RWPE1 (cell line): Measurements from ENCODE around the gene BSN.
"Not testable (repeated sequence)": the region's sequence is repeated elsewhere in the genome, so short reads cannot be mapped to it uniquely, and the experiment has no call there.

ENCODE experiments used
- CTCF ChIA-PET: fragments of 350-600 bp; sonication (Branson Sonifier 250); formaldehyde crosslinking; extraction: SDS; loops from one replicate; lab custom pipeline; 2021; lab: Yijun Ruan, JAX
- POLR2A ChIA-PET: fragments of 400-600 bp; formaldehyde crosslinking; extraction: SDS; loops from one replicate; lab custom pipeline; 2020; ENCODE audit warnings: antibody characterized with exemption; ENCODE audit not compliant: low non-redundant PET; lab: Yijun Ruan, JAX
- DNase-seq: peaks from one replicate; pipeline ENCODE4 v3.0.0; 2012; ENCODE audit warnings: low spot score
- H3K27ac ChIP-seq: fragments of 450-650 bp; 2 replicates; pipeline ENCODE4 v1.5.1; 2017
- TF ChIP-seq, protein P1 (sequence below): fragments of 450-650 bp; conservative IDR thresholded peaks from 2 replicates; pipeline ENCODE4 v1.5.1; 2017; ENCODE audit warnings: low read depth, mild to moderate bottlenecking

The BSN gene

DNA sequence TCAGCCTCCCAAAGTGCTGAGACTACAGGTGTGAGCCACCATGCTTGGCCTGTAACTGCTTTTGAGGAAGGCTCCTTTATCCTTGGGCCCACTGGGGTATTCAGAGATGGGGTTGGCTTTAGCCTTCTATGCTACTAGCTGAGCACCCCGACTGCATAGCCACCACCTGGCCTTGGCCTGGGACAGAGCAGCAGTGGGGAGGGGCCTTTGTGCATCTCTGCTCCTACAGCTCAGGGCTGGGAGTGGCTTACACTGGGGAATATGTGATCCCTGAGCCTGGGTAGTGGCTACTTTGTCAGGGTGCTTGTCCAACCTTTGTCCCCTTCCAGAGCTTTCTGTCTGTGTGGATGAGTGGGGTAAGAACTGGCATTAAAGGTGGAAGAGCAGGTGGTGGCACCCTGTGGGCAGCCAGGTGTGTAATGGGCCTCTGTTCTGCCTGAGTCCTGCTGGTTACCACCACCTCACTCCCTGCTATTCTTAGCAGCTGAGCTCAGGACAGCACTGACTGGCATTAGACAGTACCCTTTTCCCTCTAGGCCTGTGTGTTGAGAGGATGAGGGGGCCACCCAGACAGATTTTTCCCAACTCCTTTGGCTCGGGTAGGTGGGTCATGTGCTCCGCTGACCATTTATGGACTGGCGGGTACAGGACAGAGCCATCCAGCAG, 141.2 kb downstream of the BSN start:
- POLR2A ChIA-PET, DNase-seq, CTCF ChIA-PET, H3K27ac ChIP-seq: not testable (repeated sequence)

- ChIA-PET CTCF (no interaction called here), POLR2A (no interaction called here)
- TF ChIP-seq, protein P1, sequence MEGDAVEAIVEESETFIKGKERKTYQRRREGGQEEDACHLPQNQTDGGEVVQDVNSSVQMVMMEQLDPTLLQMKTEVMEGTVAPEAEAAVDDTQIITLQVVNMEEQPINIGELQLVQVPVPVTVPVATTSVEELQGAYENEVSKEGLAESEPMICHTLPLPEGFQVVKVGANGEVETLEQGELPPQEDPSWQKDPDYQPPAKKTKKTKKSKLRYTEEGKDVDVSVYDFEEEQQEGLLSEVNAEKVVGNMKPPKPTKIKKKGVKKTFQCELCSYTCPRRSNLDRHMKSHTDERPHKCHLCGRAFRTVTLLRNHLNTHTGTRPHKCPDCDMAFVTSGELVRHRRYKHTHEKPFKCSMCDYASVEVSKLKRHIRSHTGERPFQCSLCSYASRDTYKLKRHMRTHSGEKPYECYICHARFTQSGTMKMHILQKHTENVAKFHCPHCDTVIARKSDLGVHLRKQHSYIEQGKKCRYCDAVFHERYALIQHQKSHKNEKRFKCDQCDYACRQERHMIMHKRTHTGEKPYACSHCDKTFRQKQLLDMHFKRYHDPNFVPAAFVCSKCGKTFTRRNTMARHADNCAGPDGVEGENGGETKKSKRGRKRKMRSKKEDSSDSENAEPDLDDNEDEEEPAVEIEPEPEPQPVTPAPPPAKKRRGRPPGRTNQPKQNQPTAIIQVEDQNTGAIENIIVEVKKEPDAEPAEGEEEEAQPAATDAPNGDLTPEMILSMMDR: no peak
- no peak for DNase-seq
- H3K27ac ChIP-seq: peak overlapping the region; percentile 23
These were observed 145.2 kb downstream of the BSN start for GRCh38 chr3:49699281-49699979.

- peak overlapping the region; percentile 14 for H3K27ac ChIP-seq
- CTCF ChIA-PET: interaction anchor here (1.2 kb wide), 1 partner anchor 12 kb away, joined by 4 read pairs; no protein-coding TSS in a partner anchor
- TF ChIP-seq, protein P1: no peak
- DNase-seq: no peak
- POLR2A ChIA-PET: no interaction called here
These were observed 145.7 kb downstream of the BSN start for GRCh38 chr3:49700014-49700413.

- TF ChIP-seq, protein P1: no peak
- ChIA-PET POLR2A (no interaction called here), CTCF (interaction anchor here (0.6 to 1.2 kb wide), 2 partner anchors 12 to 187 kb away, joined by 3 to 4 read pairs; no protein-coding TSS in a partner anchor)
- peak overlapping the region; percentile 14 for H3K27ac ChIP-seq
- DNase-seq: no peak
These were observed 146.3 kb downstream of the BSN start for GRCh38 chr3:49700453-49701128.

GRCh38 chr3:49701388-49702077, 147.3 kb downstream of the BSN start:
- POLR2A ChIA-PET: no interaction called here
- CTCF ChIA-PET: interaction anchor here (0.6 to 0.7 kb wide), 3 partner anchors 122 to 187 kb away, joined by 3 read pairs; no protein-coding TSS in a partner anchor
- peak overlapping the region; percentile 2; the same call in 1 of the 2 replicates for H3K27ac ChIP-seq
- DNase-seq: no peak
- TF ChIP-seq, protein P1: peak; percentile 43

DNA sequence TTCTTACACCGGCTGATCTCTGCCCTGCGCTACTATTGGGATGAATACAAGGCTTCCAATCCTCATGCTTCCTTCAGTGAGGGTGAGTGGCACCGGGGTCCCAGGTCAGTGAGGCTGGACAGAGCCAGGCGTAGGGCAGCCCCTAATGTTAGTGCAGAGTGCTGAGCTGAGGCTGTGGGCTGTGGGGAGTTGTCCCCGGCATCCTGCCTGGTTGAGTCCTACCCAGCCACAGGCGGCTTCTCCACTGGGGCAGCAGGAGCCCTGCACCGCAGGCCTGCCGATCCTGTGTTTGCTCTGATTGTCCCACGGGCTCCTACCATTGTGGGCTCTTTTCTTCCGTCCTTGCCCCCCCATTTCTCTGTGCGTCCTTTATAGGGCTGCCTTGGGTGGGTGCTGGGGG, 148.4 kb downstream of the BSN start:
- DNase-seq: no peak
- ChIA-PET CTCF (no interaction called here), POLR2A (no interaction called here)
- TF ChIP-seq, protein P1: no peak
- peak overlapping the region; percentile 2; the same call in 1 of the 2 replicates for H3K27ac ChIP-seq
